Measurements from ENCODE around the gene S100A7A.

DNA sequence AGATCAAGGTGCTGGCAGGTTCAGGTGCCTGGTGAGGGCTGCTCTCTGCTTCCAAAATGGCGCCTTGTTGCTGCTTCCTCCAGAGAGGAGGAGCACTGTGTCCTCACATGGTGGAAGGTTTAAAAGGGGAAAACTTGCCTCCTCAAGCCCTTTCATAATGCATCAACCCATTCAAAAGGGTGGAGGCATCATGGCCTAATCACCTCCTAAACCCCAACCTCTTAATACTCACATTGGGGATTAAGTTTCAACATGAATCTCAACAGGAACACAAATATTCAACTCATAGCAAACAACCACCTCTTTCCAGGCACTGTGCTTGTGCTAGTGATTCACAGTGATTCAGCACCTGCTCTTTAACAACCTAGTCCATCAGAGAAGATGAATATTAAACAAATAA is 45.1 kb upstream of the S100A7A start:
- TF ChIP-seq, protein P1, sequence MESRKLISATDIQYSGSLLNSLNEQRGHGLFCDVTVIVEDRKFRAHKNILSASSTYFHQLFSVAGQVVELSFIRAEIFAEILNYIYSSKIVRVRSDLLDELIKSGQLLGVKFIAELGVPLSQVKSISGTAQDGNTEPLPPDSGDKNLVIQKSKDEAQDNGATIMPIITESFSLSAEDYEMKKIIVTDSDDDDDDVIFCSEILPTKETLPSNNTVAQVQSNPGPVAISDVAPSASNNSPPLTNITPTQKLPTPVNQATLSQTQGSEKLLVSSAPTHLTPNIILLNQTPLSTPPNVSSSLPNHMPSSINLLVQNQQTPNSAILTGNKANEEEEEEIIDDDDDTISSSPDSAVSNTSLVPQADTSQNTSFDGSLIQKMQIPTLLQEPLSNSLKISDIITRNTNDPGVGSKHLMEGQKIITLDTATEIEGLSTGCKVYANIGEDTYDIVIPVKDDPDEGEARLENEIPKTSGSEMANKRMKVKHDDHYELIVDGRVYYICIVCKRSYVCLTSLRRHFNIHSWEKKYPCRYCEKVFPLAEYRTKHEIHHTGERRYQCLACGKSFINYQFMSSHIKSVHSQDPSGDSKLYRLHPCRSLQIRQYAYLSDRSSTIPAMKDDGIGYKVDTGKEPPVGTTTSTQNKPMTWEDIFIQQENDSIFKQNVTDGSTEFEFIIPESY (CRISPR knock-in tag; IDR thresholded peaks at IDR 0.05) = no peak
- no peak for TF ChIP-seq TCF12 (IDR thresholded peaks at IDR 0.05)
- TF ChIP-seq TCF12 (CRISPR knock-in tag; IDR thresholded peaks at IDR 0.05) = no peak
- no peak for TF ChIP-seq FOXK2 (IDR thresholded peaks at IDR 0.05)
- TF ChIP-seq RAD21 (CRISPR knock-in tag; IDR thresholded peaks at IDR 0.05) = no peak
